Gastroesophageal sphincter (tissue), 3 donors: ENCODE measurements around the gene MGA.

Source experiments
- CTCF ChIP-seq, 4 experiments: fragments of 200-600 bp in 2 of 4; fragments of 450-650 bp in 2 of 4; sonication (generic) in 1 of 4; IDR thresholded peaks; one replicate each; pipeline ENCODE4 v1.5.1; 2017 to 2019; ENCODE audit warnings: antibody characterized with exemption in 4 of 4, mild to moderate bottlenecking in 2 of 4, moderate library complexity in 2 of 4
- EP300 ChIP-seq: sonication (generic); formaldehyde crosslinking; IDR thresholded peaks from one replicate; pipeline ENCODE4 v1.6.1; 2017; ENCODE audit warnings: antibody characterized with exemption, mild to moderate bottlenecking
- POLR2A ChIP-seq, 2 donors: fragments of 450-650 bp; IDR thresholded peaks; one replicate each; pipeline ENCODE4 v1.6.1; 2017; ENCODE audit warnings: antibody characterized with exemption in 2 of 2, mild to moderate bottlenecking in 2 of 2, moderate library complexity in 1 of 2
- POLR2AphosphoS5 ChIP-seq: sonication (generic); formaldehyde crosslinking; IDR thresholded peaks from one replicate; pipeline ENCODE4 v1.6.1; 2017; ENCODE audit warnings: antibody characterized with exemption

- no peak for TF ChIP-seq POLR2A (IDR thresholded peaks at IDR 0.05)
- no peak for TF ChIP-seq CTCF (IDR thresholded peaks at IDR 0.05)
- no peak for TF ChIP-seq POLR2AphosphoS5
- TF ChIP-seq EP300: no peak
Observed at GRCh38 chr15:41797201-41797944, 137.2 kb downstream of the MGA start.
